Muscle of leg (tissue), 11 donors: ENCODE data around the gene CSTB. TPM values are rescaled to one million over a fixed set of nuclear protein-coding genes. Genes with fewer than 3 reads are reported as not detected.
A peak's percentile ranks its signal among the peaks of the same experiment; 100 is the strongest.

ENCODE experiments used
- DNase-seq: peaks from one replicate; pipeline ENCODE4 v3.0.0; 2013
- H3K27ac ChIP-seq: one replicate; pipeline ENCODE4 v1.5.1; 2013; ENCODE audit warnings: mild to moderate bottlenecking, low read length, control low read depth
- H3K27me3 ChIP-seq: one replicate; pipeline ENCODE4 v1.6.1; 2013; ENCODE audit warnings: low read length; ENCODE audit not compliant: control insufficient read depth, insufficient read depth
- H3K36me3 ChIP-seq: one replicate; pipeline ENCODE4 v1.6.1; 2013; ENCODE audit warnings: low read length; ENCODE audit not compliant: control insufficient read depth, insufficient read depth
- H3K4me1 ChIP-seq: one replicate; pipeline ENCODE4 v1.6.1; 2013; ENCODE audit warnings: low read length; ENCODE audit not compliant: control insufficient read depth, insufficient read depth
- H3K4me3 ChIP-seq: one replicate; pipeline ENCODE4 v1.5.1; 2013; ENCODE audit warnings: low read length, control low read depth
- H3K9me3 ChIP-seq: replicated peaks from 2 replicates; pipeline ENCODE4 v1.6.1; 2013; ENCODE audit warnings: low read depth, low read length; ENCODE audit not compliant: control insufficient read depth
- WGBS: methylation state at CpG from one replicate; pipeline ENCODE4 v1.1.5; 2013; ENCODE audit warnings: missing lambda C conversion rate; ENCODE audit not compliant: insufficient coverage; 5-methylcytosine and 5-hydroxymethylcytosine counted together
- polyA plus RNA-seq, 8 donors: library from polyadenylated mRNA; unstranded; fragments of 120-200 nt; gene quantifications; one replicate each; pipeline versions ENCODE4 v1.2.1 to v1.2.3, GENCODE V29; 2013; ENCODE audit warnings: inconsistent platforms in 1 of 8, low replicate concordance in 1 of 8; ENCODE audit not compliant: insufficient read length in 8 of 8, insufficient read depth in 1 of 8
- total RNA-seq: library from RNA; stranded (reverse); fragments of 120-200 nt; gene quantifications from one replicate; pipeline ENCODE4 v1.2.4, GENCODE V29; 2013

Gene CSTB
- total and polyA plus RNA-seq, 9 donors, result 5.6 to 26.0 (median 22.8) TPM

- H3K27me3 ChIP-seq, result no peaks in the 10 kb centered on the region
- WGBS, result 53% methylated on average over 19 of the region's 24 CpGs
- H3K4me1 ChIP-seq, result peaks cover 31% of the 10 kb centered on the region
- DNase-seq, result no peak
- no peaks in the 10 kb centered on the region for H3K9me3 ChIP-seq
- no peaks in the 10 kb centered on the region for H3K36me3 ChIP-seq
- no peak overlapping the region for H3K27ac ChIP-seq
- H3K4me3 ChIP-seq, result no peak overlapping the region
Measured at GRCh38 chr21:43811262-43812105, 35.4 kb upstream of the CSTB start.

- H3K4me3 ChIP-seq, result no peak overlapping the region
- no peaks in the 10 kb centered on the region for H3K9me3 ChIP-seq
- H3K27me3 ChIP-seq, result no peaks in the 10 kb centered on the region
- 8% methylated on average over 14 of the region's 23 CpGs for WGBS
- no peak overlapping the region for H3K27ac ChIP-seq
- no peaks in the 10 kb centered on the region for H3K36me3 ChIP-seq
- DNase-seq, result peak; percentile 68
- H3K4me1 ChIP-seq, result peaks cover 31% of the 10 kb centered on the region
Measured at GRCh38 chr21:43810505-43811261, 34.6 kb upstream of the CSTB start.

GRCh38 chr21:43809853-43810504, 33.9 kb upstream of the CSTB start:
- no peak for DNase-seq
- Histone ChIP-seq H3K27ac (no peak overlapping the region), H3K27me3 (no peaks in the 10 kb centered on the region), H3K36me3 (no peaks in the 10 kb centered on the region), H3K4me1 (peaks cover 31% of the 10 kb centered on the region), H3K9me3 (no peaks in the 10 kb centered on the region), H3K4me3 (no peak overlapping the region)
- WGBS, result 56% methylated on average over 23 of the region's 26 CpGs

- no peaks in the 10 kb centered on the region for H3K27me3 ChIP-seq
- no peak overlapping the region for H3K27ac ChIP-seq
- H3K9me3 ChIP-seq, result no peaks in the 10 kb centered on the region
- 75% methylated on average over 15 of the region's 16 CpGs for WGBS
- H3K4me3 ChIP-seq, result no peak overlapping the region
- no peak for DNase-seq
- H3K4me1 ChIP-seq, result peaks cover 26% of the 10 kb centered on the region
- H3K36me3 ChIP-seq, result peaks cover 4% of the 10 kb centered on the region
Measured at GRCh38 chr21:43809346-43809799, 33.3 kb upstream of the CSTB start.

GRCh38 chr21:43808832-43809251, 32.7 kb upstream of the CSTB start:
- Histone ChIP-seq H3K27me3 (no peaks in the 10 kb centered on the region), H3K4me3 (no peak overlapping the region), H3K27ac (no peak overlapping the region), H3K4me1 (peaks cover 22% of the 10 kb centered on the region), H3K36me3 (peaks cover 9% of the 10 kb centered on the region), H3K9me3 (no peaks in the 10 kb centered on the region)
- no peak for DNase-seq
- WGBS, result 85% methylated on average over 20 of the region's 22 CpGs

- H3K27ac ChIP-seq, result no peak overlapping the region
- WGBS, result 81% methylated on average over 16 of the region's 18 CpGs
- no peaks in the 10 kb centered on the region for H3K27me3 ChIP-seq
- no peaks in the 10 kb centered on the region for H3K9me3 ChIP-seq
- DNase-seq, result no peak
- peaks cover 22% of the 10 kb centered on the region for H3K4me1 ChIP-seq
- H3K36me3 ChIP-seq, result peaks cover 14% of the 10 kb centered on the region
- H3K4me3 ChIP-seq, result no peak overlapping the region
Measured at GRCh38 chr21:43808367-43808766, 32.3 kb upstream of the CSTB start.

GRCh38 chr21:43806017-43806710, 30.1 kb upstream of the CSTB start:
- H3K27ac ChIP-seq, result no peak overlapping the region
- WGBS, result 86% methylated on average over 16 of the region's 21 CpGs
- no peaks in the 10 kb centered on the region for H3K27me3 ChIP-seq
- H3K36me3 ChIP-seq, result peaks cover 35% of the 10 kb centered on the region
- H3K4me3 ChIP-seq, result no peak overlapping the region
- no peaks in the 10 kb centered on the region for H3K9me3 ChIP-seq
- DNase-seq, result no peak
- H3K4me1 ChIP-seq, result peaks cover 8% of the 10 kb centered on the region

GRCh38 chr21:43805275-43805800, 29.2 kb upstream of the CSTB start:
- DNase-seq, result no peak
- Histone ChIP-seq H3K4me3 (no peak overlapping the region), H3K36me3 (peaks cover 43% of the 10 kb centered on the region), H3K9me3 (no peaks in the 10 kb centered on the region), H3K4me1 (no peaks in the 10 kb centered on the region), H3K27ac (no peak overlapping the region), H3K27me3 (no peaks in the 10 kb centered on the region)
- WGBS, result 66% methylated on average over 10 of the region's 14 CpGs

- Histone ChIP-seq H3K27ac (no peak overlapping the region), H3K27me3 (no peaks in the 10 kb centered on the region)
- 91% methylated on average over 31 of the region's 33 CpGs for WGBS
Measured at GRCh38 chr21:43803558-43804300, 27.6 kb upstream of the CSTB start.

More at GRCh38 chr21:43803558-43804300, 27.6 kb upstream of the CSTB start:
- no peak for DNase-seq
- peaks cover 58% of the 10 kb centered on the region for H3K36me3 ChIP-seq
- H3K9me3 ChIP-seq, result no peaks in the 10 kb centered on the region
- H3K4me1 ChIP-seq, result no peaks in the 10 kb centered on the region
- no peak overlapping the region for H3K4me3 ChIP-seq
